ENCODE data around the gene STARD3.
A peak's percentile ranks its signal among the peaks of the same experiment; 100 is the strongest.

STARD3 gene

DNA sequence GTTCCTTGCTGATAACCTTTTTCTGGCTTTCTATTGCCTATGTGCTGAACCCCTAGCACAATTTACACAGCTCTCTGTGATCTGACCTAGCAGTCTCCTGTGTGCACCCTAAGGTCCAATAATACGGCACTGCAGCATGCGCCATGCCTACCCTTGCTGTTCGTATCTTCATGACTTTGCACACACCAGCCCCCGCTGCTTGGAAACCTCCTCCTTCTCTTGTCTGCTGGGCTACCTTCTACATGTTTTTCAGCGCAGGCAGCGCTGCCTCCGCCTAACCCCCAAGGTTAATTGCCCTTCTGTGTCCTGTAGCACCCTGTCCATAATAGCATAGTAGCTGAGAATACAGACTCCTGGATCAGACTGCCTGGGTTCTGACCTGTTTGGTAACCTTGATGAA is 1.4 kb downstream of the STARD3 start:
- peak overlapping the region in 1 of 2 donors; percentile 95 for H3K27ac Mint-ChIP-seq
- peaks cover 69% of the 10 kb centered on the region for H3K4me1 Mint-ChIP-seq
- ATAC-seq (no peak), DNase-seq (no peak)
- no peaks in the 10 kb centered on the region for H3K27me3 Mint-ChIP-seq
- no peaks in the 10 kb centered on the region for H3K9me3 Mint-ChIP-seq
- H3K4me3 Mint-ChIP-seq = peak overlapping the region; percentile 90 to 96

DNA sequence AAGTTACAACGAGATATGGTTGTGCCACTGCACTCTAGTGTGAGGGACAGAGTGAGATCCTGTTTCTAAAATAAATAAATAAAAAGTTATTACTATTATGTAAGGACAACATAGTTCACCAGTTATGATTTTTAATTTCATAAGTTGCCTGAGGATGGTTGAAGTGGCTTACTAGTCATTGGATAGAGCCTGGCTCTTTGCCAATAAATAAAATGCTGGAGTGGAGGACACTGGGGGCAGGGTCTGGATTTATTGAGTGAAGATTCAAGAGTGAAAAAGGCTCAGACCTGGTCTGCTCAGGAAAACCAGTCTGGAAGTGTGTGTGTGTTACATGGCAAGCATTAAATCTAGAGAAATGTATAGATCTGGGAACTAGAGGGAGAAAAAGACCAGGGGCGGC is 2.1 kb downstream of the STARD3 start:
- no peak overlapping the region for H3K27ac Mint-ChIP-seq

GRCh38 chr17:39639566-39640458 is 2.9 kb downstream of the STARD3 start:
- Mint-ChIP-seq H3K27ac (peak overlapping the region; percentile 5 to 80), H3K4me3 (peak overlapping the region; percentile 14 to 44), H3K9me3 (no peaks in the 10 kb centered on the region), H3K27me3 (no peaks in the 10 kb centered on the region), H3K4me1 (peaks cover 84% of the 10 kb centered on the region)
- DNase-seq = no peak
- no peak for ATAC-seq

More for the DNA sequence above, 2.1 kb downstream of the STARD3 start:
- no peak for ATAC-seq
- Mint-ChIP-seq H3K4me1 (peaks cover 76% of the 10 kb centered on the region), H3K9me3 (no peaks in the 10 kb centered on the region), H3K4me3 (peak overlapping the region; percentile 2 to 7), H3K27me3 (no peaks in the 10 kb centered on the region)
- no peak for DNase-seq

- Mint-ChIP-seq H3K27ac (peak overlapping the region; percentile 55 to 88), H3K4me1 (peaks cover 92% of the 10 kb centered on the region), H3K9me3 (no peaks in the 10 kb centered on the region), H3K4me3 (peak overlapping the region; percentile 29 to 48), H3K27me3 (no peaks in the 10 kb centered on the region)
- ATAC-seq (no peak), DNase-seq (no peak)
Measured at GRCh38 chr17:39640591-39641031, 3.7 kb downstream of the STARD3 start.

- no peak for DNase-seq
- Mint-ChIP-seq H3K27ac (no peak overlapping the region), H3K9me3 (no peaks in the 10 kb centered on the region), H3K27me3 (no peaks in the 10 kb centered on the region), H3K4me3 (no peak overlapping the region), H3K4me1 (peaks cover 89% of the 10 kb centered on the region)
- no peak for ATAC-seq
Measured at GRCh38 chr17:39641097-39641496, 4.2 kb downstream of the STARD3 start.

GRCh38 chr17:39641883-39642282 is 4.9 kb downstream of the STARD3 start:
- no peak for DNase-seq
- H3K27ac Mint-ChIP-seq = no peak overlapping the region
- ATAC-seq = no peak
- H3K9me3 Mint-ChIP-seq = no peaks in the 10 kb centered on the region
- H3K4me1 Mint-ChIP-seq = peaks cover 83% of the 10 kb centered on the region
- H3K27me3 Mint-ChIP-seq = no peaks in the 10 kb centered on the region
- H3K4me3 Mint-ChIP-seq = no peak overlapping the region

DNA sequence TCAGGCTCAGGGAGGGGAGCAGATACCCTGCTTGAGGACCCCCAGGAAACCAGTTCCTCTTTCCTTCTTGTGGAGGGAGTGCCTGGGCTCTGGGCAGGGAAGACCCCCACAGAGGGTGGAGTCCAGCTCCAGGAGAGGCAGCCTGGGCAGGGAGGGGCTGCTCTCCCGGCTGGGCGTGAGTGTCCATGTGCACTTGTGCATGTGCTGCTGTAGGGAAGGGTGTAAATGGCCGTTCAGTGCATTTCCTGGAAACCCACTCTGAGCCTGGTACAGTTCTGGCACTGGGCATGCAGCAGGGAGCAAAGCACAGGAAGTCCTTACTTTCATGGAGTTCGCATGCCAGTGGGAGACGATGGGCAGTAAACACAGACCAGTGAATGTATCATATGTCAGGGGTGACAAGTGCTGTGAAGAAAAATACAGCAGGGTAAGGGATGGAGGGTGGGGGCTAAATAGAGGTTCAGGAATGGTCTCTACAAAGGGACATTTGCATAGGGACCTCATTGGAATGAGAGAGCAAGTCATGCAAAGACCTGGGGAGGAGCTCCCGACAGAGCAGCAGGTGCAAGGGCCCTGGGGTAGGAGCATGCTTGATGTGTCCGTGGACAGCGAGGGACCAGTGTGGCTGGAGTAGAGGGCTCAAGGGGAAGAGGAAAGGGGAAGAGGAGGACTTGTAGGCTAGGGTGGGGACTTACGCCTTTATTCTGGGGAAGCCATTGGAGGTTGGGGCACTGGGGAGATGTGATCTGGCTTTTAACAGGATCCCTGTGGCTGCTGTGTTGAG is 5.5 kb downstream of the STARD3 start:
- ATAC-seq (no peak), DNase-seq (no peak)
- H3K4me1 Mint-ChIP-seq = peaks cover 82% of the 10 kb centered on the region
- H3K27ac Mint-ChIP-seq = peak overlapping the region in 1 of 2 donors; percentile 27
- H3K9me3 Mint-ChIP-seq = no peaks in the 10 kb centered on the region
- no peak overlapping the region for H3K4me3 Mint-ChIP-seq
- H3K27me3 Mint-ChIP-seq = no peaks in the 10 kb centered on the region

DNA sequence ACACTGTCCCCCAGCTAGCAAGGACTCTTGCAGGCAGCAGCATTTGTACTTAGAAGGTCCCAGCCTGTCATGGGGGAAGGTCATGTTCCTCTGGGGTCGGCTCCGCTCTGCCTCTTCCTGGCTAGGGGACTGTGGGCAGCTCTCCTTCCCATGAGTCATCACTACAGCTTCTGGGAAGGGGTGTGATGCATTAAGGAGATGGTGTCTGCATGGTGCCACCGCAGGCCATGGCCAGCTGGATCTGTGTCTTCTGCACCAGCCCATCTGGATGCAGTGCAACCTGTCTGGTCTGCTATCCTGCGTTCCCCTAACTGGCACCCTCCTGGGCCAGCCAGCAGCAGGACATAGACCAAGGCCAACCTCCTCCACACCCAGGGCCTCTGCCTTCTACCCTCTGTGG is 6.3 kb downstream of the STARD3 start:
- Mint-ChIP-seq H3K4me3 (no peak overlapping the region), H3K9me3 (no peaks in the 10 kb centered on the region), H3K27me3 (no peaks in the 10 kb centered on the region), H3K27ac (no peak overlapping the region), H3K4me1 (peaks cover 75% of the 10 kb centered on the region)
- DNase-seq (no peak), ATAC-seq (no peak)

- Mint-ChIP-seq H3K4me3 (no peak overlapping the region), H3K27ac (no peak overlapping the region), H3K4me1 (peaks cover 59% of the 10 kb centered on the region), H3K9me3 (no peaks in the 10 kb centered on the region), H3K27me3 (no peaks in the 10 kb centered on the region)
- no peak for DNase-seq
- ATAC-seq = no peak
Measured at GRCh38 chr17:39647256-39647655, 10.3 kb downstream of the STARD3 start.

DNA sequence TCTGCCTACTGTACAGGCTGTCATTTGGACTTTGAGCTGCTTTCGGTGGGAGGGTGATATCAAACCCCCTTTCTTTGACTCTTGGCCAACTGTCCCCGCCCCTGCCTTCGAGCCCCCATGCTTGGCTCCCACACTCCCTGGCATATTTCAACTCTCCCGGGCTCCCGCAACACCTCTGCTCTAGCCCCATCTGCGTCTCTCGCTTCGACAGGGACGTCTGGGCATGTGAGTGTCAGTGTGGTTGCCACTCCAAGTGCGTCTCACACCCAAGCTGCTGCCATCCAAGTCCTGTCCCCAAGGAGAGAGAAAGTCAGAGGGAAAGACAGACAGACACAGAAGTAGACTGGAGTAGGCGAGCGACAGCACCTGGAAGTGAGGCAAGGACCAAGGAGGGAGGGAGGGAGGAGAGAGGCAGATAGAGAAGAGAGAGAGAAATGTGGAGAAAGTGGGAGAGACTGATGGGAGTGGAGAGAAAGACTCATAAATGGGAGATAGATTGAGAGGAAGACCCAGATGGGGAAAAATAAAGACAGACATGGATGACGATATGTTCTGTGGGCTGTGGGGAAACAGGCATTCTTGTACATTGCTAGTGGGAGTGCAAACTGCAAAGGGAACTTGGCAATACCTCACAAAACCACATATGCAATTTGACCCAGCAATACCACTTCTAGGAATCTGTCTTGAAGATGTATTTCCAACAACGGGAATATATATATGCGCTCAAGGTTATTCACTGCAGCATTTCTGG is 11.8 kb downstream of the STARD3 start:
- peaks cover 59% of the 10 kb centered on the region for H3K4me1 Mint-ChIP-seq
- ATAC-seq = no peak
- no peaks in the 10 kb centered on the region for H3K27me3 Mint-ChIP-seq
- H3K27ac Mint-ChIP-seq = no peak overlapping the region
- DNase-seq = no peak
- H3K9me3 Mint-ChIP-seq = no peaks in the 10 kb centered on the region
- no peak overlapping the region for H3K4me3 Mint-ChIP-seq

DNA sequence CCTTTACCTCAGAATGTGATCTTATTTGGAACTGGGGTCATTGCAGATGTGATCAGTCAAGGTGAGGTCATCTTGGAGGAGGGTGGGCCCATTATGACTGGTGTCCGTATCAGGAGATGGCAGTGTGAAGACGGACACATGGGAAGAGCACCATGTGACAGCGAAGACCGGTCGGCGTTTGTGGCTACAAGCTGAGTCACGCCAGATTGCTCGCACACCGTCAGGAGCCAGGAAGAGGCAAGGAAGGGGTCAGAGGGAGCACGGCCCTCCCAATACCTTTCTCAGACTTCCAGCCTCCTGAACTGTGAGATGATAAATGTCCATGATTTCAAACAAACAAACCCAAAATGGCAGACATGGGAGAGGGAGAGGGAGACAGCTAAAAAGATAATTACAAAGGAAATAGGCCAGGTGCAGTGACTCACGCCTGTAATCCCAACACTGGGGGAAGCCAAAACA is 13.2 kb downstream of the STARD3 start:
- ATAC-seq = no peak
- Mint-ChIP-seq H3K9me3 (no peaks in the 10 kb centered on the region), H3K27me3 (no peaks in the 10 kb centered on the region), H3K27ac (peak overlapping the region in 1 of 2 donors; percentile 8), H3K4me3 (no peak overlapping the region), H3K4me1 (peaks cover 59% of the 10 kb centered on the region)
- no peak for DNase-seq

GRCh38 chr17:39651923-39652586 is 15.1 kb downstream of the STARD3 start:
- Mint-ChIP-seq H3K27me3 (no peaks in the 10 kb centered on the region), H3K4me3 (no peak overlapping the region), H3K4me1 (peaks cover 66% of the 10 kb centered on the region), H3K27ac (peak overlapping the region; percentile 29 to 92), H3K9me3 (no peaks in the 10 kb centered on the region)
- no peak for ATAC-seq
- no peak for DNase-seq

DNA sequence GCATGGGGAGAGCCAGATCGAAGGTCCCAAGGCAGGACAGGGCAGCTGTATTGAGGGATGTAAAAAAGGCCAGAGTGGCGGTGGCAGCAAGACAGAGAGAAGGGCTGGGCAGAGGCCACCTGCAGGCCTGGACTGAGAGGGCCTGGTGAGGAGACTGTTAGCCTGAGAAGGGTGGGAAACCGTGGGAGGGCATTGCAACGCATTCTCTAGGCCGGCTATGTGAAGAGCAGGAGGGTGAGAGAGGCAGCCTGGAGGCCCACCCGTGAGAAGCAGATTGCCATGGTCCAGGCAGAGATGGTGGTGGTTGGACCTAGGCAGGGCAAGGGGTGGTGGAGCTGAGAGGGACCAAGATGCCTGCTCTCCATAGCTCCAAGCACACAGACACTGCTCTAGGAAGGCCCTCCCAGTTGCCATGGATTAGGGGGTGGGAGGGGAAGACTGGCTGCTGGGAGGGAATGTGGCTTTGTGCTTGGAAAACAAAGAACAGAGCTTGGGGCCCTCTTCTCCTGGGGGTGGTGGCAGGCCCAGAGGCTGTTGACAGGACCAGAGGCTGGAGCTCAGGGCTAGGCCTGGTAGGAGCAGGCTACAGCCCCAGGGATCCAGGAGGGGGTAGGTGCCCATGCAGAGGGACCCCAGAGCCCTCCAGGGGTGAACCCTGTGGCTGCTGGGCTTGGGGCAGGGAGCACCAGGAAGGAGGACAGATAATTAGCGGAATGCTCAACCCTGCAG is 15.8 kb downstream of the STARD3 start:
- no peaks in the 10 kb centered on the region for H3K27me3 Mint-ChIP-seq
- H3K9me3 Mint-ChIP-seq = no peaks in the 10 kb centered on the region
- DNase-seq (no peak), ATAC-seq (peak; percentile 5)
- peaks cover 71% of the 10 kb centered on the region for H3K4me1 Mint-ChIP-seq
- H3K27ac Mint-ChIP-seq = peak overlapping the region in 1 of 2 donors; percentile 92
- H3K4me3 Mint-ChIP-seq = no peak overlapping the region

DNA sequence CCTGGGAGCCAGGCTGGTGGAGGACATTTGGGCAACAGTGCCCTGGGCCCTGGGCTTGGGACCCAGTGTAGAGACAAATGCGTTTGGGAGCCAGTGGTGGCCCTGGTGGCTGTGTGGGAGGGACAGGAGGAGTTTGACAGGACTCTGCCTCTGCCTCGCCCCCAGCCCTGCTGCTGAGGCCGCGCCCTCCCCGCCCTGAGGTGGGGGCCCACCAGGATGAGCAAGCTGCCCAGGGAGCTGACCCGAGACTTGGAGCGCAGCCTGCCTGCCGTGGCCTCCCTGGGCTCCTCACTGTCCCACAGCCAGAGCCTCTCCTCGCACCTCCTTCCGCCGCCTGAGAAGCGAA is 16.3 kb downstream of the STARD3 start:
- Mint-ChIP-seq H3K4me3 (no peak overlapping the region), H3K4me1 (peaks cover 76% of the 10 kb centered on the region), H3K27ac (no peak overlapping the region), H3K9me3 (no peaks in the 10 kb centered on the region), H3K27me3 (no peaks in the 10 kb centered on the region)
- ATAC-seq (peak; percentile 18), DNase-seq (no peak)

All from stimulated activated naive CD8-positive, alpha-beta T cell treated with anti-CD3 and anti-CD28 coated beads, Interleukin-15, amount 100 ng/mL, for 72 hours (primary cell).